ENCODE results near the gene TESMIN. TPM values are rescaled to one million over a fixed set of nuclear protein-coding genes. Genes with fewer than 3 reads are reported as not detected.
A peak's percentile ranks its signal among the peaks of the same experiment; 100 is the strongest.

TESMIN gene
- total RNA-seq, 2 donors from 2014 or later = 0.47 to 0.78 TPM

DNA sequence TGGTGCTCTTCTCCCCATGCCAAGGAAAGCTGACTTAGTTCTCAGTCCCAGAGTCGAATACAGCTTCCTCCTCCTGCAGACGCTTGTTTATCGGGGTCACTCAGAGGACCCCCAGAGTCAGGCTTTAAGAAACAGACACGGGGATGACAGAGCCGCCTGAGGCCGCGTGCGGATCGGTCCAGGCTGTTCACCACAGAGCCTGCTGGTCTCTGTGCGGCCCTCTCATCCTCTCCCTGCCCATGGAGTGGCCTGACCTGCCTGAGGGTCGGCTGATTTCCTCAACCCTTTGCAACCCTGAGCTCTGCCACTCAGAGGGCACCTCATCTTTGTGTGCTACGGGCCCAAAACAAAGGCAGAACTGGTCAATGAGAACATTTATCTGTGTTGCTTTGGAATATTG, 64.8 kb downstream of the TESMIN start:
- TF ChIP-seq, protein P1, sequence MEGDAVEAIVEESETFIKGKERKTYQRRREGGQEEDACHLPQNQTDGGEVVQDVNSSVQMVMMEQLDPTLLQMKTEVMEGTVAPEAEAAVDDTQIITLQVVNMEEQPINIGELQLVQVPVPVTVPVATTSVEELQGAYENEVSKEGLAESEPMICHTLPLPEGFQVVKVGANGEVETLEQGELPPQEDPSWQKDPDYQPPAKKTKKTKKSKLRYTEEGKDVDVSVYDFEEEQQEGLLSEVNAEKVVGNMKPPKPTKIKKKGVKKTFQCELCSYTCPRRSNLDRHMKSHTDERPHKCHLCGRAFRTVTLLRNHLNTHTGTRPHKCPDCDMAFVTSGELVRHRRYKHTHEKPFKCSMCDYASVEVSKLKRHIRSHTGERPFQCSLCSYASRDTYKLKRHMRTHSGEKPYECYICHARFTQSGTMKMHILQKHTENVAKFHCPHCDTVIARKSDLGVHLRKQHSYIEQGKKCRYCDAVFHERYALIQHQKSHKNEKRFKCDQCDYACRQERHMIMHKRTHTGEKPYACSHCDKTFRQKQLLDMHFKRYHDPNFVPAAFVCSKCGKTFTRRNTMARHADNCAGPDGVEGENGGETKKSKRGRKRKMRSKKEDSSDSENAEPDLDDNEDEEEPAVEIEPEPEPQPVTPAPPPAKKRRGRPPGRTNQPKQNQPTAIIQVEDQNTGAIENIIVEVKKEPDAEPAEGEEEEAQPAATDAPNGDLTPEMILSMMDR (IDR thresholded peaks at IDR 0.05) = no peak
- peaks cover 10 to 22% of the 10 kb centered on the region in 2 donors for H3K27me3 ChIP-seq
- H3K4me3 ChIP-seq = no peak overlapping the region
- DNase-seq (ENCODE audit: low spot score) = no peak
- no peaks in the 10 kb centered on the region for H3K36me3 ChIP-seq
- H3K27ac ChIP-seq = no peak overlapping the region
- peaks cover 0 to 18% of the 10 kb centered on the region in 2 donors for H3K4me1 ChIP-seq
- no peaks in the 10 kb centered on the region for H3K9me3 ChIP-seq

DNA sequence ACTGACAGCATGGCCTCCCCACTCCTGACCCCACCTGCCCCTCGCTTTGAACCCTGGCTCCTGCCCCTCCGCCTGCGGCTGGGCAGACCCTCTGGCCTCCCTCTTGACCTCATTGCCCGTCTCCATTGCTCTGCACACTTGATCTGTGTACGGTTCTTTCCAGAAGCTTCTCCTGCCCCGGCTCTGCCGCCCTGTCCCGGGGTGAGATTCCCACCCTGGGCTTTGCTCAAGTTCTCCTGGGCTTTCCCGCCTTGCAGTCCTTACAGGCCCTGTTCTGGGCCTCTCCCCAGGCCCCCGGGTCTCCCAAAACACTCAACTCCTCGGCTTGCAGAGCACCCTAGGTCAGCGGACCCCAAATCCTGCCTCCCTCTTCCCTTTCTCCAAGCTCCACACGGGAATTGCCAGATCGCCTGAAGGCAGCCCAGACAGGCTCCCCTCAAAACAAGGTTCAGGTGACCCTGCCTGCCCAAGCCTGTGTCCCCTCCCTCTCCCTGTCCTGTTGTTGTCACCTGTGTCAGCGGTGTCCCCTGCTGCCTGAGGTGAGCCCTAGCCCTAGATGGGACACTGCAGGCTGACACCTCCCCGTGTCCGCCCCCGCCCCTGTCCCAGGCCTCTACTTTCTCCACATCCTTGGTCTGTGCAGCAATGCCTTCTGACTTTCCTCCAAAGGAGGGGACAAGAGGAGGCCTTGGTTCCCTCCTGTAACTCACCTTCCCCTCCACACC, 65.5 kb downstream of the TESMIN start:
- Histone ChIP-seq H3K27me3 (peaks cover 10 to 22% of the 10 kb centered on the region in 2 donors), H3K36me3 (no peaks in the 10 kb centered on the region), H3K27ac (no peak overlapping the region), H3K9me3 (no peaks in the 10 kb centered on the region), H3K4me3 (no peak overlapping the region), H3K4me1 (peaks cover 0 to 18% of the 10 kb centered on the region in 2 donors)
- DNase-seq (ENCODE audit: low spot score) = no peak
- TF ChIP-seq, protein P1 (IDR thresholded peaks at IDR 0.05) = no peak

DNA sequence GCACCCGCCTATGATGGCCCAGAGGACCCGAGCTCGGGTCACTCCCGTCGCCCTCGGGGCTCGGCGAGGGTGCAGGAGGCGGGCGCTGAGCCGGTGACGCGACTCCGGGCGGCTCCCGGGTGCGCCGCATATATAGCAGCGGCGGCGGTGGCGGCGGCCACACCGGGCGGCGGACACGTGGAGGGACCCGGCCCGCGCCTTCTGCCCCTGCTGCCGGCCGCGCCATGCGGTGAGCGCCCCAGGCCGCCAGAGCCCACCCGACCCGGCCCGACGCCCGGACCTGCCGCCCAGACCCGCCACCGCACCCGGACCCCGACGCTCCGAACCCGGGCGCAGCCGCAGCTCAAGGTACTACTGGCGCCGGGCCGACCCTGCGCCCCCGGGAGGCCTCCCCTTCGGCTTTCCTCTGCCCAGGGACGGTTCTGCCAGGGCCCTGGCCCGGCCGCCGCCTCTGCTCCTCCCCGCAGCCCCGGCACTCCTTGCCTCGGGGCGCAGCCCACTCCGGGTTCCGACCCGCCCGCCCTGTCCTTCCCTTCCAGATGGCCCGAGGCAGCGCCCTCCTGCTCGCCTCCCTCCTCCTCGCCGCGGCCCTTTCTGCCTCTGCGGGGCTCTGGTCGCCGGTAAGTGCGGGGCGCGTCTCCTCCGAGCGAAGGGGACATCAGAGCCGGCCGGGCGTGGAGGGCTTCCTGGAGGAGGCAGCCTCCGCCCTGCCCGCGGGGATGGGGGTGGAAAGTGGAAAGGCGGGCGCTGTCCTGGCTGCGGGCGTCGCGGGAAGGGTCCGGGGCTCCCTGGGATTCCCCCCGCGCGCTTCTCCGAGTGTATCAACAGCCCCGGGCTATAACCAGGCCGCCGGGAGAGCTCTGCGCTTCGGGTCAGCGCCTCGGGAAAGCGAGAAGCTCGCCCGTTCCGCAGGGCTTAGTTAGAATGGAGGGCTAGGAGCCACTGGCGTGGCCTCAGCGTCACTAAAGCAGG, 66.6 kb downstream of the TESMIN start, which contains the start of gene GAL:
TSS of gene GAL (plus strand) at position 160 of the 972 bp plus-strand sequence. CDS start at position 540, 380 bp downstream.
- peaks cover 10 to 22% of the 10 kb centered on the region in 2 donors for H3K27me3 ChIP-seq
- H3K36me3 ChIP-seq = no peaks in the 10 kb centered on the region
- DNase-seq (ENCODE audit: low spot score) = no peak
- H3K9me3 ChIP-seq = no peaks in the 10 kb centered on the region
- no peak within 1 kb of the TSS for H3K27ac ChIP-seq
- TF ChIP-seq, protein P1 (IDR thresholded peaks at IDR 0.05) = no peak
- peaks cover 0 to 18% of the 10 kb centered on the region in 2 donors for H3K4me1 ChIP-seq
- peak within 1 kb of the TSS in 1 of 2 donors; percentile 41 for H3K4me3 ChIP-seq

DNA sequence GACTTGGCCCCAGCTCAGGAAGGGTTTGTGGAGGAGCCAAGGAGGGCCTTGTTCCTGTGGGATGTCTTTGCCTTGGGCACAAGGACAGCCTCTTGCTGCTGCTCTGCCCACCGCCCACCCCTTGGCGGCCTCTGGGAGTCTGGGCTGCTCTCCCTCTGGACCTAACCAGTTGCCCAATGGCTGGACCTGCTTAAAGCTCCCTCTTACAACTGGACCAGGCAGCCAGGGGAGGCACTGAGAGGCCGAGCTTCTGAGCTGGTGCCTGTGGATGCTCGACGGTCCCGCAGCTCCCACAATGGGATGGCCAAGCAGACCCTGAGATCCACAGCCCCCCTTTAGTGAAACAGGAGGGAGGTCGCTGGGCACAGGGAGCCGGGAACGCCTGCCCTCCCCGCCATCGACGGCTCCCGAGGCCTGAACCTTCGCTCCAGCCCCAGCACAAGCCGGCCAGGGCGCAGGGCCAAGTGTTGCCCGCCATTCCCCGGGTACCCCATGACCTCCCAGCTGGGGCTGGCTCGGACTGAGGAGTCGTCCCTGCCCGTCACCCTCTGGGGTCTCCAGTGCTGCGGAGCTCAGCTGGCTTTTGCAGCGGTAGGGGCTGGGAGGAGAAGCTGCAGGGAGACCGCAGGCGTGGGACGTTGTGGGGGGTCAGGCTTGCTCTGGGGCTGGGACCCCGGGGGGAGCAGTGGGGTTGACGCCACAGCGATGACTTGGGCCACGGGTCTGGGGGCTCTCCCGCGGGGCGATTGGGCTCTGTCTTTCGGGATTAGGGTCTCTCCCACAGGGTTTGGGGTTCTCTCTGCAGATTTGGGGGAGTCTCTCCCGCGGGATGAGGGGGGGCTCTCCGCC, 67.6 kb downstream of the TESMIN start:
- Histone ChIP-seq H3K36me3 (no peaks in the 10 kb centered on the region), H3K27ac (no peak overlapping the region), H3K4me3 (peak overlapping the region in 1 of 2 donors; percentile 41), H3K9me3 (no peaks in the 10 kb centered on the region), H3K27me3 (peaks cover 10 to 22% of the 10 kb centered on the region in 2 donors), H3K4me1 (peaks cover 0 to 18% of the 10 kb centered on the region in 2 donors)
- TF ChIP-seq, protein P1 (IDR thresholded peaks at IDR 0.05) = no peak
- DNase-seq (ENCODE audit: low spot score) = no peak

DNA sequence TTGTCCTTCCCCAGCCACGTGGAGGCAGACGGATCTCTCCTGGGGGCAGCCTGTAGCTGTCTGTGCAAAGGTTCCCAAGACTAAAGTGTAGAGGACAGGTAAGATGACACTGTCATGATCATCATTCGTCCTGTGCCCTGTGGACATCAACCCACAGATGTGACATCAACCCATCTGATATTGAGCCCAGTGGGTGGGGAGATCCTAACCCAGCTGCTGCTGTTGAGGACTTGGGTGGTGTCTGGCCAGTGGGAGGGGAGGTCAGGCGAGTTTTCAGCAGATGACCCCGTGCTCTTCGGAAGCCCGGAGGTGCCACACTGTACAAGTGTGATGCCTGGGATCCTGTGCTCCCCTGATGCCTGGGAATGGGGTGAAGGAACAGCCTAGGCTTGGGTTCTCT, 68.2 kb downstream of the TESMIN start:
- Histone ChIP-seq H3K4me1 (peaks cover 0 to 18% of the 10 kb centered on the region in 2 donors), H3K36me3 (no peaks in the 10 kb centered on the region), H3K27me3 (peaks cover 10 to 22% of the 10 kb centered on the region in 2 donors), H3K27ac (no peak overlapping the region), H3K4me3 (no peak overlapping the region), H3K9me3 (no peaks in the 10 kb centered on the region)
- no peak for DNase-seq (ENCODE audit: low spot score)
- TF ChIP-seq, protein P1 (IDR thresholded peaks at IDR 0.05) = no peak
